ENCODE results near the gene MLLT10.
A peak's percentile ranks its signal among the peaks of the same experiment; 100 is the strongest.

The MLLT10 gene

GRCh38 chr10:21602313-21602712 is 68.3 kb downstream of the MLLT10 start:
- peaks cover 19% of the 10 kb centered on the region for H3K4me1 ChIP-seq (ENCODE audit: insufficient read depth, low read length, severe bottlenecking)
- H3K27ac ChIP-seq (ENCODE audit: low read depth, low read length, poor library complexity, severe bottlenecking), result no peak overlapping the region
- no peak overlapping the region for H3K4me3 ChIP-seq (ENCODE audit: low read depth, low read length, poor library complexity, severe bottlenecking)
- no peak overlapping the region for H2AFZ ChIP-seq (ENCODE audit: low read length)
- H3K27me3 ChIP-seq (ENCODE audit: insufficient read depth, low read length), result no peaks in the 10 kb centered on the region
- H3K9me3 ChIP-seq (ENCODE audit: low read length), result no peaks in the 10 kb centered on the region
- no peak for TF ChIP-seq EZH2 (IDR thresholded peaks at IDR 0.05; ENCODE audit: borderline replicate concordance, low read length)
- TF ChIP-seq CTCF (IDR thresholded peaks at IDR 0.05; ENCODE audit: low read length), result no peak
- H3K79me2 ChIP-seq (ENCODE audit: insufficient read depth, low read length), result peaks cover 7% of the 10 kb centered on the region; the same call in 1 of the 2 replicates
- no peak overlapping the region for H3K4me2 ChIP-seq (ENCODE audit: low read length)
- H3K9me2 ChIP-seq (ENCODE audit: low read depth, low read length), result no peaks in the 10 kb centered on the region
- no peaks in the 10 kb centered on the region for H4K20me1 ChIP-seq (ENCODE audit: insufficient read depth, low read length)
- no peak overlapping the region for H3K9ac ChIP-seq (ENCODE audit: low read length)
- H3K36me3 ChIP-seq (ENCODE audit: insufficient read depth, low read length), result peaks cover 16% of the 10 kb centered on the region
- H3F3A ChIP-seq (ENCODE audit: insufficient read depth, low read length), result no peaks in the 10 kb centered on the region

GRCh38 chr10:21603721-21604120 is 69.7 kb downstream of the MLLT10 start:
- Histone ChIP-seq H2AFZ (ENCODE audit: low read length) (no peak overlapping the region), H4K20me1 (ENCODE audit: insufficient read depth, low read length) (no peaks in the 10 kb centered on the region), H3K9me2 (ENCODE audit: low read depth, low read length) (no peaks in the 10 kb centered on the region), H3K36me3 (ENCODE audit: insufficient read depth, low read length) (peaks cover 26% of the 10 kb centered on the region), H3K9me3 (ENCODE audit: low read length) (0 out of 2 replicates have a peak, but pooled peaks cover 3% of the 10 kb centered on the region), H3F3A (ENCODE audit: insufficient read depth, low read length) (no peaks in the 10 kb centered on the region), H3K4me1 (ENCODE audit: insufficient read depth, low read length, severe bottlenecking) (peaks cover 19% of the 10 kb centered on the region), H3K27ac (ENCODE audit: low read depth, low read length, poor library complexity, severe bottlenecking) (peak overlapping the region; percentile 38), H3K9ac (ENCODE audit: low read length) (no peak overlapping the region), H3K4me3 (ENCODE audit: low read depth, low read length, poor library complexity, severe bottlenecking) (no peak overlapping the region), H3K27me3 (ENCODE audit: insufficient read depth, low read length) (no peaks in the 10 kb centered on the region), H3K4me2 (ENCODE audit: low read length) (no peak overlapping the region; the same call in 1 of the 2 replicates), H3K79me2 (ENCODE audit: insufficient read depth, low read length) (peaks cover 7% of the 10 kb centered on the region; the same call in 1 of the 2 replicates)
- no peak for TF ChIP-seq CTCF (IDR thresholded peaks at IDR 0.05; ENCODE audit: low read length)
- no peak for TF ChIP-seq EZH2 (IDR thresholded peaks at IDR 0.05; ENCODE audit: borderline replicate concordance, low read length)

GRCh38 chr10:21604651-21605050 is 70.6 kb downstream of the MLLT10 start:
- H3K4me1 ChIP-seq (ENCODE audit: insufficient read depth, low read length, severe bottlenecking), result peaks cover 19% of the 10 kb centered on the region
- no peak overlapping the region for H2AFZ ChIP-seq (ENCODE audit: low read length)
- TF ChIP-seq CTCF (IDR thresholded peaks at IDR 0.05; ENCODE audit: low read length), result no peak
- no peak for TF ChIP-seq EZH2 (IDR thresholded peaks at IDR 0.05; ENCODE audit: borderline replicate concordance, low read length)
- H3K79me2 ChIP-seq (ENCODE audit: insufficient read depth, low read length), result peaks cover 7% of the 10 kb centered on the region; the same call in 1 of the 2 replicates
- H3K9ac ChIP-seq (ENCODE audit: low read length), result no peak overlapping the region
- peak overlapping the region; percentile 38 for H3K27ac ChIP-seq (ENCODE audit: low read depth, low read length, poor library complexity, severe bottlenecking)
- H3K9me2 ChIP-seq (ENCODE audit: low read depth, low read length), result no peaks in the 10 kb centered on the region
- H3K9me3 ChIP-seq (ENCODE audit: low read length), result 0 out of 2 replicates have a peak, but pooled peaks cover 6% of the 10 kb centered on the region
- H3K4me3 ChIP-seq (ENCODE audit: low read depth, low read length, poor library complexity, severe bottlenecking), result no peak overlapping the region
- H3K36me3 ChIP-seq (ENCODE audit: insufficient read depth, low read length), result peaks cover 34% of the 10 kb centered on the region
- no peaks in the 10 kb centered on the region for H4K20me1 ChIP-seq (ENCODE audit: insufficient read depth, low read length)
- no peaks in the 10 kb centered on the region for H3F3A ChIP-seq (ENCODE audit: insufficient read depth, low read length)
- H3K4me2 ChIP-seq (ENCODE audit: low read length), result no peak overlapping the region
- no peaks in the 10 kb centered on the region for H3K27me3 ChIP-seq (ENCODE audit: insufficient read depth, low read length)
